Type B pancreatic cell (in vitro differentiated cells): ENCODE results near the gene DCAF7. TPM values are rescaled to one million over a fixed set of nuclear protein-coding genes. Genes with fewer than 3 reads are reported as not detected.

Source experiments
- DNase-seq: peaks from one replicate; pipeline ENCODE4 v3.0.0; 2021; ENCODE audit warnings: mixed read lengths; ENCODE audit not compliant: unreplicated experiment; ENCODE audit errors: extremely low spot score
- H3K27ac Mint-ChIP-seq: 2 replicates; pipeline ENCODE4 v1.8.0; 2021; ENCODE audit warnings: mild to moderate bottlenecking, mixed read lengths
- H3K27me3 Mint-ChIP-seq: 2 replicates; pipeline ENCODE4 v1.8.0; 2021; ENCODE audit warnings: mixed read lengths
- H3K36me3 Mint-ChIP-seq: 2 replicates; pipeline ENCODE4 v1.8.0; 2021; ENCODE audit warnings: mixed read lengths
- H3K4me1 Mint-ChIP-seq: one replicate; pipeline ENCODE4 v1.8.0; 2021; ENCODE audit warnings: mixed read lengths; ENCODE audit not compliant: unreplicated experiment
- H3K4me3 Mint-ChIP-seq: 2 replicates; pipeline ENCODE4 v1.8.0; 2021; ENCODE audit warnings: mild to moderate bottlenecking, mixed read lengths
- H3K9me3 Mint-ChIP-seq: 2 replicates; pipeline ENCODE4 v1.8.0; 2021; ENCODE audit warnings: mixed read lengths
- total RNA-seq: library from RNA; stranded (reverse); gene quantifications from 2 replicates; pipeline ENCODE4 v1.2.1, GENCODE V29; 2021; ENCODE audit warnings: low replicate concordance
- TF ChIP-seq, protein P1 (sequence below): fragments of 200-600 bp; sonication (generic); conservative IDR thresholded peaks from 2 replicates; pipeline ENCODE4 v1.5.0; 2021; ENCODE audit warnings: antibody characterized with exemption, mild to moderate bottlenecking

The DCAF7 gene
- total RNA-seq, 1 donor from 2014 or later = 123 TPM

DNA sequence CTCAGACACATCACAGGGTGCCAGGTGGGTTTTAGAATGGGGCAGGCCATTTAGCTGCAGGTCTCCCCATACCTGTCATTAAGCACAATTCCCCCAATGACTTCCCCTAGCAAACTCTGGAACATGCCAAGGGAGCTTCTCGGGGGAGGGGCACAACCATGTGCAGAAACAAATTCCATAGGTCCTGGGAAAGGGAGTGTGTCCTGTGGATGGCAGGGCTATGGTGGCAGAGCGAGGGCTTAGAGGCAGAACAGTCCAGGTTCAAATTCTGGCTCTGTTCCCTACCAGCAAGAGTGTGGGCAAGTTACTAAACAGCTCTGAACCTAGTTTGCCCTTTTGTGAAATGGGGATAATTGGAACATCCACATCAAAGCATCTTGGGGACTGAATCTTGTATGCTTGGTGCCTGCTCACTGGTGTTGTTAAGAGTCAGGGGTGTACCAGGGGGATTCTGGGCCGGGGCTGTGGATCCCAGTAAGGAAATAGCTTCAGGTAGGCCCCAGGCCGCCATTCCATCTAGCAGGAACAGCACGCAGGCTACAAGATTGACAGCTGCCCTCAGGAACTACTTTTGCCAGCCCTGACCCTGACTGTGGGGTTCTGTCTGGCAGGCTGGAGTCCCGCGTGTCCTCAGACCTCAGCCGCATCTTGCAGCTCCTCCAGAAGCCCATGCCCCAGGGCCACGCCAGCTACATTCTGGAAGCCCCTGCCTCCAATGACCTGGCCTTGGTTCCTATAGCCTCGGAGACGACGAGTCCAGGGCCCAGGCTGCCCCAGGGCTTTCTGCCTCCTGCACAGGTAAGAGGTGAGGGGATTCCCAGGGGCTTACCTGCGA, 5.6 kb upstream of the DCAF7 start:
- Mint-ChIP-seq H3K27me3 (peaks cover 6% of the 10 kb centered on the region), H3K36me3 (no peaks in the 10 kb centered on the region), H3K9me3 (no peaks in the 10 kb centered on the region), H3K27ac (no peak overlapping the region), H3K4me1 (no peaks in the 10 kb centered on the region), H3K4me3 (no peak overlapping the region)
- no peak for DNase-seq
- TF ChIP-seq, protein P1, sequence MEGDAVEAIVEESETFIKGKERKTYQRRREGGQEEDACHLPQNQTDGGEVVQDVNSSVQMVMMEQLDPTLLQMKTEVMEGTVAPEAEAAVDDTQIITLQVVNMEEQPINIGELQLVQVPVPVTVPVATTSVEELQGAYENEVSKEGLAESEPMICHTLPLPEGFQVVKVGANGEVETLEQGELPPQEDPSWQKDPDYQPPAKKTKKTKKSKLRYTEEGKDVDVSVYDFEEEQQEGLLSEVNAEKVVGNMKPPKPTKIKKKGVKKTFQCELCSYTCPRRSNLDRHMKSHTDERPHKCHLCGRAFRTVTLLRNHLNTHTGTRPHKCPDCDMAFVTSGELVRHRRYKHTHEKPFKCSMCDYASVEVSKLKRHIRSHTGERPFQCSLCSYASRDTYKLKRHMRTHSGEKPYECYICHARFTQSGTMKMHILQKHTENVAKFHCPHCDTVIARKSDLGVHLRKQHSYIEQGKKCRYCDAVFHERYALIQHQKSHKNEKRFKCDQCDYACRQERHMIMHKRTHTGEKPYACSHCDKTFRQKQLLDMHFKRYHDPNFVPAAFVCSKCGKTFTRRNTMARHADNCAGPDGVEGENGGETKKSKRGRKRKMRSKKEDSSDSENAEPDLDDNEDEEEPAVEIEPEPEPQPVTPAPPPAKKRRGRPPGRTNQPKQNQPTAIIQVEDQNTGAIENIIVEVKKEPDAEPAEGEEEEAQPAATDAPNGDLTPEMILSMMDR = no peak

DNA sequence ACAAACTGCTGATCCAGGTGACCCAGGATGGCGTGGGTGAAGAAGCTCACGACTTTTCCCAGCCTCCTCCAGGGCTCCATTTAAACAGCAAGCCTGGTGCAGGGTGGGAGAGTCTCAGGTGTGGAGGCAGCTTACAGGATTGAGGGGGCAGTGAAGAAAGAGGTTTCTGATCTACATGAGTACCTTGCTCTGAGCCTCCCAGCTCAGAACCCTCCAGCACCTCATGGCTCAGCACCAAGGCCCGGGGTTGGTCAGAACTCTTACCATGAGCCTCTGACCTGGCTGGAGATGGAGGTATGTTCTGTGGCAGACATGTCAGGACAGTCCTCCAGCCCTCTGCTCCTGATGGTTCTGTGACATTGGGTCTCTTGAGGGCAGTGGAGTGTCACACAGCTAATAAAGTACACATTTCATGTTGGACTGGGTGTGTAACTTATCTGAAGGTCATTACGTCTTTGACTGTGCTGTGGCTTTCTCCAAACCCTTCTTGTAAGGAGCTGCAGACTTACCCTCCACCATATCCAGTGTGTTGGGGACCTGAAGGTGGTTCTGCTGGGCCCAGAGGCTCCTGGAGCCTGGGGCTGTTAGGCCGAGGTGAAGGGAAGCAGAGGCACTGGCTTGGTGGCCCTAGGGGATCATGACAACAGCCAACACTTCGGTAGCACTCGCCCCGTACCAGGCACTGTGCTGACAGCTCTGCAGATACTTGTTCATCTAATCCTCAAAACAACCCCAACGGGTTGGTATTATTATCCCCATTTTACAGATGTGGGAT, 3.8 kb upstream of the DCAF7 start:
- no peaks in the 10 kb centered on the region for H3K27me3 Mint-ChIP-seq
- no peak for DNase-seq
- no peak overlapping the region for H3K27ac Mint-ChIP-seq
- H3K36me3 Mint-ChIP-seq = no peaks in the 10 kb centered on the region
- H3K4me1 Mint-ChIP-seq = no peaks in the 10 kb centered on the region
- H3K9me3 Mint-ChIP-seq = no peaks in the 10 kb centered on the region
- TF ChIP-seq, protein P1 = no peak
- H3K4me3 Mint-ChIP-seq = no peak overlapping the region

DNA sequence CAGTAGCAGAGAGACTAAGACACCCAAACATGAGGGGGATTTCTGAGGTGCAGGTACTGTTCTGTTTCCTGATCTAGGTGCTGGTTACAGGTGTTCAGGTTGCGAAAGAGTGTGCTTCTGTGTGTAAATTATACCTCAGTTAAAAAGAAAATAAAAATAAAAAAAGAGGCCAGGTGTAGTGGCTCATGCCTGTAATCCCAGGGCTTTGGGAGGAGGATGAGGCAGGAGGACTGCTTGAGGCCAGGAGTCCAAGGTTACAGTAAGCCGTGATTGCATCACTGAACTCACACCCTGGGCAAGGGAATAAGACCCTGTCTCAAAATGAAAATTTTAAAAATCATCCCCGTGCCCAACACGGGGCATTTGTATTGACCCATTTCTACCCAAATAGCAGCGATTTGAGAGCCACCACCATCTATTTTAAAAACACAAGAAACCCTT, 3.2 kb upstream of the DCAF7 start:
- DNase-seq = no peak
- Mint-ChIP-seq H3K36me3 (no peaks in the 10 kb centered on the region), H3K4me3 (no peak overlapping the region), H3K9me3 (no peaks in the 10 kb centered on the region), H3K27me3 (no peaks in the 10 kb centered on the region), H3K27ac (no peak overlapping the region), H3K4me1 (peaks cover 4% of the 10 kb centered on the region)
- TF ChIP-seq, protein P1 = no peak

DNA sequence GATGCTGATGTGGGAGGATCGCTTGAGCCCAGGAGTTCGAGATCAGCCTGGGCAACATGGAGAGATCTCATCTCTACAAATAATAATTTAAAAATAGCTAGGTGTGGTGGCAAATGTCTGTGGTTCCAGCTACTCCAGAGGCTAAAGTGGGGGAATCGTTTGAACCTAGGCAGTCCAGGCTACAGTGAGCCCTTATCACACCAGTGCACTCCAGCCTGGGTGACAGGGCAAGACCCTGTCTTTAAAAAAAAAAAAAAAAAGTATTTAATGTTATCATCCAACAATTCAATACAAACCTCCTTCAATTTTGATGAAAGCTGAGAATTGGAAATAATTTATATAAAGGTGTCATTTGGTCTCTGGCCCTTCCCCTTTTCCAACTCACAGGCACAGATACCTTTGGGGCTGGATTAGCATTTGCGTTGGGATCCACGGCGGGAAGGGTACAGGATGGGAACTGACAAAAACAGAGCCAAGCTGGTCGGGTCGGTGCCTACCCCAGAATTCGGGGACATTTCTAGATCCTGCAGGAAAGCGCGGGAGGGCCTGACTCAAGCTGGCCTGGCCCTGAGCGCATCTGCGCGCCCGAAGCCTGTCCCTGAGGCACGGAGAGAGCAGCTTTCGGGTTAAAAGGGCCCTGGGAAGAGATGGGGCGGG, 860 bp upstream of the DCAF7 start:
- H3K4me1 Mint-ChIP-seq = peaks cover 20% of the 10 kb centered on the region
- peak overlapping the region; percentile 92 for H3K4me3 Mint-ChIP-seq
- TF ChIP-seq, protein P1 = no peak
- no peaks in the 10 kb centered on the region for H3K9me3 Mint-ChIP-seq
- peaks cover 2% of the 10 kb centered on the region for H3K36me3 Mint-ChIP-seq
- no peak for DNase-seq
- no peaks in the 10 kb centered on the region for H3K27me3 Mint-ChIP-seq
- peak overlapping the region; percentile 87 for H3K27ac Mint-ChIP-seq

DNA sequence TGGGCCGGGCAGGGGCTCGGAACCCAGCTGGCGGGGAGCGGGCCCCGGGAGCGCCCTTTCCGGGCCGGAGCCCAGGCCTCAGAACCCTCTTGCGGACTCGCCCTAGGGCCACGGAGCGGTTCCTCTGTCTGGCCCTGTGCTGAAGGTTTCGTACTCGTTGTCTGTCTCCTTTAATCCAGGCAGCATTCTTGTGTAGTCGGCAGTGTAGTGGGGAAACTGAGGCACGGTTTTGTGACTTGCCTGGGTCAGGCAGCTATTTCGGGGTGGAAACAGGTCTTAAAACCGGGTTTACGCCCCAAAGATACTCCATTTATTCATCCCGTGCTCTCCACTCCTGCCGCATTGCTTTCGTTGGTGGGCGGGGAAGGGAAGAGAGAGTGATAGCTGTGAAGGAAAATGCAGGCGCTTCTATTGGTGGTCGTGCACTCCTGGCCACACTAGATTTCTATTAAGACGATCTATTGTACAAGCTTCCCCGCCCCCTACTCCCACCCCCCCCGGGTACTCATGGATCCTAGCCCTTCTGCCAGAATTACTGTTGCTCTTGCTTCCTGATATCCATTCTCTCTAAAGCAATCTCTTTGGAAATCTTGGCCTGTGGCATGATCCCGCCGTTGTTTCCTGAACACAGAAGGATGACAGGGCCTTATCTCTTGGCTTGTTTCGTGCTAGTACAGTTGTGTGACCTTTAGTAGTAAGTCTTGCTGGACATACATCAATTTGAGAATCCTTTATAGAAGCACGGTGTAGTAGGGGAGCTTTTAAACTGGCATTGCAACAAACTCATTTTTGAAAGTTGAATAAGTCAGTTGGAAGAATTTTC, 751 bp downstream of the DCAF7 start:
- peaks cover 11% of the 10 kb centered on the region for H3K36me3 Mint-ChIP-seq
- peak overlapping the region; percentile 92 for H3K4me3 Mint-ChIP-seq
- H3K9me3 Mint-ChIP-seq = no peaks in the 10 kb centered on the region
- TF ChIP-seq, protein P1 = no peak
- H3K4me1 Mint-ChIP-seq = peaks cover 35% of the 10 kb centered on the region
- DNase-seq = no peak
- H3K27ac Mint-ChIP-seq = peak overlapping the region; percentile 87
- no peaks in the 10 kb centered on the region for H3K27me3 Mint-ChIP-seq
